K562 (cell line): ENCODE measurements around the gene OR1I1. TPM values are rescaled to one million over a fixed set of nuclear protein-coding genes. Genes with fewer than 3 reads are reported as not detected.

Source experiments
- ATAC-seq: fragments of 200-7000 bp; cut with Tn5 transposase; 3 replicates; pipeline ENCODE4 v1.9.1; 2020; ENCODE audit warnings: moderate library complexity
- BruUV-seq: library from RNA; stranded (reverse); fragments of 400-500 nt; replicated peaks from 2 replicates; lab custom pipeline; 2021; lab: Mats Ljungman, UMichigan
- CTCF ChIA-PET: fragments of 300-600 bp; formaldehyde crosslinking; extraction: SDS; loops from one replicate; lab custom pipeline; 2021; ENCODE audit warnings: low intra/inter-chr PET ratio; lab: Yijun Ruan, JAX
- POLR2A ChIA-PET: fragments of 300-600, 350-650 bp; sonication (Branson Sonifier 250); formaldehyde crosslinking; extraction: SDS; loops from one replicate; lab custom pipeline; 2021; ENCODE audit warnings: antibody characterized with exemption, inconsistent platforms; lab: Yijun Ruan, JAX
- DNase-seq, 4 experiments: peaks; one replicate each; pipeline versions ENCODE4 v3.0.0 to v3.0.0-alpha.2; 2011 to 2018; ENCODE audit warnings: low spot score in 3 of 4, mixed read lengths in 3 of 4; ENCODE audit errors: extremely low read depth in 1 of 4
- FAIRE-seq: peaks from 2 replicates; lab custom pipeline; 2011; peaks lifted over from hg19 to GRCh38; lab: Jason Lieb, UNC
- H2AFZ ChIP-seq: 2 replicates; pipeline ENCODE4 v1.6.0; 2011; ENCODE audit warnings: low read depth, low read length, control low read depth, inconsistent platforms
- H3K27ac ChIP-seq: fragments of 200-600 bp; 3 replicates; pipeline ENCODE4 v1.8.0; 2011; ENCODE audit warnings: low read depth, mild to moderate bottlenecking, control low read depth, inconsistent platforms, low read length, moderate library complexity, mixed read lengths; ENCODE audit errors: extremely low read depth
- H3K27me3 ChIP-seq, 2 experiments: fragments of 300-600 bp in 1 of 2; 2 replicates in 1 of 2; 3 replicates in 1 of 2; pipeline versions ENCODE4 v1.6.0 to v1.8.0; 2011; ENCODE audit warnings: inconsistent platforms in 2 of 2, low read length in 2 of 2, mild to moderate bottlenecking in 1 of 2, mixed read lengths in 1 of 2, moderate library complexity in 1 of 2; ENCODE audit not compliant: control insufficient read depth in 2 of 2, insufficient read depth in 2 of 2
- H3K36me3 ChIP-seq: fragments of 300-600 bp; 3 replicates; pipeline ENCODE4 v1.8.0; 2011; ENCODE audit warnings: mild to moderate bottlenecking, low read length, inconsistent platforms; ENCODE audit not compliant: control insufficient read depth, insufficient read depth
- H3K4me1 ChIP-seq, 2 experiments: fragments of 200-600 bp in 1 of 2; replicated peaks in 1 of 2; 2 replicates in 1 of 2; 3 replicates in 1 of 2; pipeline versions ENCODE4 v1.5.1 to v1.8.0; 2011; ENCODE audit warnings: inconsistent platforms in 2 of 2, low read length in 2 of 2, mild to moderate bottlenecking in 1 of 2, mixed read lengths in 1 of 2, moderate library complexity in 1 of 2; ENCODE audit not compliant: control insufficient read depth in 2 of 2, insufficient read depth in 2 of 2
- H3K4me2 ChIP-seq: 2 replicates; pipeline ENCODE4 v1.6.1; 2011; ENCODE audit warnings: low read length, control low read depth, inconsistent platforms, mixed read lengths; ENCODE audit not compliant: insufficient read depth
- H3K4me3 ChIP-seq: fragments of 200-600 bp; sonication (generic), shearing (Covaris generic); 2 replicates; pipeline ENCODE4 v1.5.1; 2016; ENCODE audit warnings: control low read depth, inconsistent platforms
- H3K79me2 ChIP-seq: fragments of 200-600 bp; 3 replicates; pipeline ENCODE4 v1.8.0; 2011; ENCODE audit warnings: low read length, inconsistent platforms; ENCODE audit not compliant: control insufficient read depth, insufficient read depth
- H3K9ac ChIP-seq, 2 experiments: 2 replicates each; pipeline versions ENCODE4 v1.6.0 to v1.6.1; 2011; ENCODE audit warnings: low read depth in 2 of 2, low read length in 2 of 2, control low read depth in 1 of 2, inconsistent platforms in 1 of 2, mild to moderate bottlenecking in 1 of 2, mixed read lengths in 1 of 2; ENCODE audit not compliant: insufficient read depth in 1 of 2
- H3K9me1 ChIP-seq: one replicate; pipeline ENCODE4 v1.6.0; 2011; ENCODE audit warnings: inconsistent platforms, mild to moderate bottlenecking, low read length, moderate library complexity; ENCODE audit not compliant: control insufficient read depth, insufficient read depth
- H3K9me3 ChIP-seq: replicated peaks from 2 replicates; pipeline ENCODE4 v1.5.1; 2011; ENCODE audit warnings: low read depth, low read length, inconsistent platforms; ENCODE audit not compliant: control insufficient read depth, insufficient read depth
- H4K20me1 ChIP-seq: replicated peaks from 2 replicates; pipeline ENCODE4 v1.6.1; 2011; ENCODE audit warnings: low read length, inconsistent platforms, mixed read lengths; ENCODE audit not compliant: control insufficient read depth, insufficient read depth
- MECOM ChIP-seq: fragments of 250-450 bp; sonication (Bioruptor Pico); IDR thresholded peaks from 2 replicates; pipeline ENCODE4 v1.8.0; 2022; ENCODE audit warnings: inconsistent platforms
- ZBTB40 ChIP-seq, 2 experiments: fragments of 450-650 bp in 1 of 2; sonication (generic) in 1 of 2; formaldehyde crosslinking in 1 of 2; IDR thresholded peaks; 2 replicates each; pipeline versions ENCODE4 v1.7.1 to v1.9.0; 2016 to 2022; ENCODE audit warnings: inconsistent platforms in 1 of 2, mild to moderate bottlenecking in 1 of 2, missing genetic modification reagents in 1 of 2
- ZNF41 ChIP-seq: fragments of 250-450 bp; sonication (Bioruptor Pico); conservative IDR thresholded peaks from 2 replicates; pipeline ENCODE4 v1.4.0; 2020; ENCODE audit warnings: mild to moderate bottlenecking
- WGBS: fragments of 100-300 bp; shearing (Covaris generic); methylation state at CpG from one replicate; pipeline ENCODE4 v1.1.6; 2016; ENCODE audit warnings: low coverage, mixed read lengths; ENCODE audit not compliant: insufficient coverage; ENCODE audit errors: missing lambda C conversion rate; 5-methylcytosine and 5-hydroxymethylcytosine counted together
- in situ Hi-C: fragments of 300-500 bp; cut with MboI; formaldehyde crosslinking; loops from 4 replicates; pipeline ENCODE4 v1.15.0; 2018; ENCODE audit warnings: inconsistent platforms, mixed read lengths
- intact Hi-C: fragments of 100-400 bp; cut with micrococcal nuclease; formaldehyde crosslinking; loops from 2 replicates; pipeline ENCODE4 v1.14.2; 2022
- polyA plus RNA-seq, 8 experiments: library from polyadenylated mRNA; depleted of rRNA in 4 of 8; stranded (reverse) in 5 of 8; unstranded in 3 of 8; fragments of >200 nt; fragmentation: Nextera tagmentation in 2 of 8; fragmentation: Illumina TruSeq in 1 of 8; extraction: Ambion mirVana in 2 of 8; extraction: Trizol in 1 of 8; gene quantifications; 2 replicates each; pipeline versions ENCODE4 v1.2.1 to v1.2.3, GENCODE V29; 2011 to 2014; ENCODE audit warnings: inconsistent platforms in 1 of 8, missing spikeins in 1 of 8
- total RNA-seq, 7 experiments: library from RNA; depleted of rRNA in 6 of 7; stranded (reverse); fragments of >200 nt in 6 of 7; fragmentation: Illumina TruSeq in 2 of 7; extraction: Trizol in 2 of 7; gene quantifications; 2 replicates each; pipeline versions ENCODE4 v1.2.1 to v1.2.3, GENCODE V29; 2011 to 2021; ENCODE audit warnings: low replicate concordance in 1 of 7

The OR1I1 gene
- total and polyA plus RNA-seq, 9 of the 15 experiments (the other 6 are each of a cell fraction or from before 2014, with no cell fraction given) = not detected

GRCh38 chr19:15123900-15124299 lies 41.9 kb downstream of the OR1I1 start:
- H3K36me3 ChIP-seq = peaks cover 21% of the 10 kb centered on the region; the same call in 1 of the 3 replicates
- intact Hi-C loops (no loop called here), in situ Hi-C loops (no loop called here)
- no peak overlapping the region for H3K27ac ChIP-seq
- H2AFZ ChIP-seq = no peak overlapping the region
- no TSS peak for BruUV-seq
- ChIA-PET CTCF (no interaction called here), POLR2A (interaction anchor here (0.6 kb wide), 1 partner anchor 441 kb away, joined by 3 read pairs; no protein-coding TSS in a partner anchor)
- H3K9ac ChIP-seq = peak overlapping the region; percentile 70 to 81; a peak in 2 of 4 replicates
- no peaks in the 10 kb centered on the region for H3K27me3 ChIP-seq
- DNase-seq (no peak), ATAC-seq (no peak), FAIRE-seq (no peak)
- WGBS = 69% methylated on average over 5 of the region's 5 CpGs
- H3K4me2 ChIP-seq = no peak overlapping the region
- H3K9me3 ChIP-seq = no peaks in the 10 kb centered on the region
- no peak for TF ChIP-seq ZNF41 (CRISPR knock-in tag)
- no peak for TF ChIP-seq ZBTB40 (IDR thresholded peaks at IDR 0.05)
- no peak for TF ChIP-seq ZBTB40 (CRISPR knock-in tag; IDR thresholded peaks at IDR 0.05)
- no peak for TF ChIP-seq MECOM (CRISPR knock-in tag)
- peaks cover 5 to 28% of the 10 kb centered on the region in 2 experiments; a peak in 4 of 5 replicates for H3K4me1 ChIP-seq
- peaks cover 11% of the 10 kb centered on the region for H3K79me2 ChIP-seq
- H4K20me1 ChIP-seq = no peaks in the 10 kb centered on the region
- H3K4me3 ChIP-seq = no peak overlapping the region
- peaks cover 6% of the 10 kb centered on the region for H3K9me1 ChIP-seq
